Left renal pelvis (tissue), 4 donors: ENCODE data around the gene ABHD12. TPM values are rescaled to one million over a fixed set of nuclear protein-coding genes. Genes with fewer than 3 reads are reported as not detected.

Experiments used
- polyA plus RNA-seq, 4 donors: library from polyadenylated mRNA; unstranded; fragments of 120-200 nt; gene quantifications; one replicate each; pipeline ENCODE4 v1.2.1, GENCODE V29; 2013; ENCODE audit not compliant: insufficient read length in 4 of 4

Gene ABHD12
- polyA plus RNA-seq, 4 donors, result 38.7 to 62.1 (median 56.5) TPM

Other genes with a start within 250 kb of the ABHD12 start
- gene ENTPD6, start 195.1 kb downstream of the ABHD12 start, polyA plus RNA-seq, result 10 to 100 TPM; 28.0 to 49.2 (median 40.4) TPM
- 10 to 100 TPM; 29.9 to 50.3 (median 41.2) TPM for gene PYGB, start 142.8 kb downstream of the ABHD12 start, polyA plus RNA-seq
- 10 to 100 TPM; 11.6 to 21.4 (median 19.7) TPM for gene GINS1, start 16.8 kb upstream of the ABHD12 start, polyA plus RNA-seq
- gene NINL, start 194.7 kb upstream of the ABHD12 start, polyA plus RNA-seq, result 10 to 100 TPM; 30.1 to 53.6 (median 44.1) TPM
- gene NANP, start 233.2 kb upstream of the ABHD12 start, polyA plus RNA-seq, result 1 to 10 TPM; 5.2 to 7.4 (median 5.9) TPM